Stimulated activated CD4-positive, alpha-beta T cell treated with anti-CD3 and anti-CD28 coated beads, Interleukin-15, amount 100 ng/mL, for 48 hours (primary cell): ENCODE data around the gene TTF2.

ENCODE experiments used
- DNase-seq, 2 donors: peaks; one replicate each; pipeline ENCODE4 v3.0.0-alpha.2; 2020; ENCODE audit warnings: low read depth in 2 of 2

The TTF2 gene

DNA sequence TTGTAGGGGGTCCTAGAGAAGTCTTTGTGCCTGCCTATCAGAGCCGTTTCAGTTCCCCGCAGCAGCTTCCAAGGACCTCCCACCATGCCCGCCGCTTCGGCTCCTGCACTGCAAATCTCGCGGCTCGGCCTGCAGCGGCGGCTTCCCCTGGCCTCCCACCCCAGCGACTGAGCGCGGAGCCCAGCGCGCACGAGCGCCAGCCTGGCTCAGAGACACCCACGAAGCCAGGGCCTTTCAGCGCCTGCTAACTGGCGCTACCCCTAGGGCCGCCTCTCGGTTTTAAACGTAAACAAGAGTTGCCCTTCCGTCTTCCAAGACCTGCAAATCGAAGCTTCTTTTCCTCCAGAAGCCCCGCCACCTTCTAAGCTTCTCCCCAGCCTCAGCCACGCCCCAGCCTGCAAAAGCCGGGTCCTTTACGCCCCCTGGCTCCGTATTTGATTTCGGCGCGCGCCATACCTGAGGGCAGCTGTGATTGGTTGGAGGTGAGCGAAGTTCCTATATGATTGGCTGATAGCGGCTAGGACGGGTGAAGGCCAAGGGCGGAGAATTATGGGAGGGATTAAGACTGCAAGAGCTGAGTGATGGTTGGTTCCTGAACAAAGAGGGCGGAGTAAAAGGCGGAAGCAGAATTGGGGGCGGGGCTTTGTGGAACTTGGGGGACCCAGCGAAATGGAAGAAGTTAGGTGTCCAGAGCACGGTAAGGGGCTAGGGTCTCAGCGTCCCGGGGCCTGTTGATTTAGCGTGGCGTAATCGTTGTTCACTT lies at the start of gene TTF2:
TSS of gene TTF2 (plus strand) at position 649 of the 763 bp plus-strand sequence. CDS start at position 670, 21 bp downstream.
- peak; percentile 91 to 94 for DNase-seq

DNA sequence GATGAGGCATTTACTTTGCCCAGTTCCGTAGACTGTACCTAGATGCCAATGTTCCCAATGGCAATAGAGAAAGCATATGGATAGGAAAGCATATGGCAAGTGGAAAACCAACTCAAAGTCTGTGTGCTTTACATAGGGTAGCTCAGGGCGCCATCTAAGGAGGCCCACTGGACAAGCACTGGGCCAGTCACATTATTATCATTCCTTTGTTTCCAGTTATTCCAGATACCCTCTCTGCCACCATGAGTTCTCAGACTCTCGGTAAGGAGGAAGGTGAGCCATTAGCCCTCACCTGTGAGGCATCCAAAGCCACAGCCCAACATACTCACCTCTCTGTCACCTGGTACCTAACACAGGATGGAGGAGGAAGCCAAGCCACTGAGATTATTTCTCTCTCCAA lies 48.8 kb upstream of the TTF2 start:
- DNase-seq: no peak

DNA sequence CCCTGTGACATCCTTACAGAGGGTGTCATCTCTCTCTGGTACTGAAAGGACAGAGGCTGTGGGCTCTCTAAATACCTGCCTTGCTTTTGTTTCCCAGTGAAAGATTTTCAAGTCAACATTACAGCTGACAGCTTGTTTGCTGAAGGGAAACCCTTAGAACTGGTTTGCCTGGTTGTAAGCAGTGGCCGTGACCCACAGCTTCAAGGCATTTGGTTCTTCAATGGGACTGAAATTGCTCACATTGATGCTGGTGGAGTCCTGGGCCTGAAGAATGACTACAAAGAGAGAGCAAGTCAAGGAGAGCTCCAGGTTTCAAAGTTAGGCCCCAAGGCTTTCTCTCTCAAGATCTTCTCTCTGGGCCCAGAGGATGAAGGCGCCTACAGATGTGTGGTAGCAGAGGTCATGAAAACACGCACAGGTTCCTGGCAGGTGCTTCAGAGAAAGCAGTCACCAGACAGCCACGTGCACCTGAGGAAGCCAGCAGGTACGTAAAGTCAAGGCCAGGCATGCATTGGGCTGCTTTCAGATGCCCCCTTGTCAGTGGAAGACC lies 46.7 kb upstream of the TTF2 start:
- DNase-seq: no peak

DNA sequence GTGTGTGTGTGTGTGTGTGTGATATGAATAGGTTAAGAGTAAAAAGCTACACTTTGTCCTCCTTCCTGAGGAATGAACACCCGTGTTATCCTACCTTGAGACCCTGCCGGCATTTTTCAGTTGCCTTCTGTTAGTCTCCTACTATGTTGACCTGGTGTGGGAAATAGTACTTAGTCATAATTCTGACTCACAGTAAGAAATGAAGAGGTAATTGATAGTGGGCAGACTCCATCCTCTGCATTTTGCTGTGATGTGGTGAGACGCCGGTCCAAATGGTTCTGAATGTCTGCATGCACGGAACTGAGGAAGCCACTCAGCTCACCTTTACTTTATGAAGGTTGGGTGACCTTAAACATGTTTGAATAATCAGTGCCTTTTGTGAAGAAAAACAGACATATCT lies 45.9 kb upstream of the TTF2 start:
- no peak for DNase-seq

DNA sequence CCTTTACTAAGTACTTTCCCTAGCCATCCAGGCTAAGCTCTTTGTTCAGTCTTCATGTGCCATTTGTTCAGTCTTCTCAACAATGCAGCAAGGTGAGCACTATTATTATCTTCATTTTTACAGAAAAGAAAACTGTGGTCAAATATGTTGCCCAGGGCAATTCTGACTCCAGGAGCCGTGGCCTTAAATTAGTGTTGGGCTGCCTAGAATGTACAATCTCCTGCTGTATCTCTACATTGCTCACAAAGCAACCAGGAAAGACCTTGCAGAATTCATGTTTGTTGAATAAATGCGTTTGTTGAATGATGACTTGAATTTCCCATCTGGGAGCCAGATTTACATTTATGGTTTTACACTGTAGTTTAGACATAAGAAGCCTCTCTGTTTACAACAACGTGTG lies 44.4 kb upstream of the TTF2 start:
- DNase-seq: no peak

DNA sequence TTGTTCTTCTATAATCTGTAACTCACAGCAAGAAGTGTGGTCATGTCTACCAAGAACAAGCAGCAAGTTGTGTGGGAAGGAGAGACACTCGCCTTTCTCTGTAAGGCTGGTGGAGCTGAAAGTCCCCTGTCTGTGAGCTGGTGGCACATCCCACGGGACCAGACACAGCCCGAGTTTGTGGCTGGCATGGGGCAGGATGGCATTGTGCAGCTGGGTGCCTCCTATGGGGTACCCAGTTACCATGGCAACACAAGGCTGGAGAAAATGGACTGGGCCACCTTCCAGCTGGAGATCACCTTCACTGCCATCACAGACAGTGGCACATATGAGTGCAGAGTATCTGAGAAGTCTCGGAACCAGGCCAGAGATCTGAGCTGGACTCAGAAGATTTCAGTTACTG lies 43.1 kb upstream of the TTF2 start:
- DNase-seq: no peak

DNA sequence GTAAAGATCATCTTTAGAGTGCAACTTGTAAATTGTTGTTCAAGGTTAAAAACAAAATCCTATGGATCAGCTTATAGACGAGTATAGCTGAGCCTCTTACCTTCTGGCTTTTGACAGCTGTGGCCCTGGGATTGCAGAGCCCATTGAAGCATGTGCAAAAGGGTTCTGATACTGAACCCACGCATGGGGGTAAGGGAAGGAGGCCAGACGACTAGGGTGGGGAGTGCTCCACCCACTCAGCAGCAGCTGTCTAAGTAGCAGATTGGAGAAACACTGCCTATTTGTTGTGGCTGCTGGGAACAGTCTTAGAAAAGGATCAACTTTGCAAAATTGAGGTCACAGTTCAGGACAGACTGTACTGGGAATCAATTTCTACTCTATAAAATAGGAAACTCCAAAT lies 42.5 kb upstream of the TTF2 start:
- DNase-seq: no peak

DNA sequence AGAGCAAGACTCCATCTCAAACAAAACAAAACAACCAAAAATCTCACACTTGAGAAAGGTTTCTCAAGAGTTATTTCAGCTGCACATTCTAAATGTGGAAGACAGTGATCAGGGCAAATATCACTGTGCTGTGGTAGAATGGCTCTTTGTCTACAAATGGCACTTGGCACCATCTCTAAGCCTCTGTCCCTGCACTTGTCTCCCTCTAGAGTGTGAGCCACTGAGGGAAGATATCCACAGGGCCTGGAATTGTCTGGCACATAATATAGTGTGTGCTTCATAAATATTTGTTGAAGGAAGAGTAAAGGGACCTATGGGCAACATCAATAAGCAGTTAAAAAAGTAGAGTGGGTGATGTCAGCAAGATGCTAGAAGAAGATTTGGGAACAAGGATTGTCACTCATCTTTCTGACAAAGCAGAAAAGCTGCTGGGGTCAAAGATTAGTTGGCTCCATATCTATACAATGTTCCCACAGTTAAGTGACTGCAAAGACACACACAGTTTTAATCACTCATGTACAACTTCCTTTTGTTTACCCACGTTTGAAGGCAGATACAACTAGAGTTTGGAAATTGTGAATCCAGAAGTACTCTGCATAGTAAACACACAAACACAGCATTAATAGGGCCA lies 39.5 kb upstream of the TTF2 start:
- no peak for DNase-seq

DNA sequence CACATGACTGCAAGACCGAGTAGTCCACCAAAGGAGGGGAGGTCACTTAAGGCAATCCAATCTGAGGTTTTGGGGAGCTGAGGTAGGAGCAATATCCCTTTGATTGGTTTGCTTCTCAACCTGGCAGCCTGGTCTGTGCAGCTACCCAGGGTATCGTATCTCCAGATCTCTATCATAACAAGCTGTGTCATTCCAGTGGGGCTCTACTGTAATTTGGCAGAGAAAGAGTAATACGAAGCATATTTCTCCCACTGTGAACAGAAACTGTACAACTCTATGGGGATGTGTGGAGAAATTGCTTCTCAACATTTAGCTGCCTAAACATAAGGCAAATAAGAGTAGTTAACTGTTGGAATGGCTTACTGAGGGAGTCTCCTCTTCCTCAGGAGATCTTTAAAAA lies 38.0 kb upstream of the TTF2 start:
- DNase-seq: no peak

DNA sequence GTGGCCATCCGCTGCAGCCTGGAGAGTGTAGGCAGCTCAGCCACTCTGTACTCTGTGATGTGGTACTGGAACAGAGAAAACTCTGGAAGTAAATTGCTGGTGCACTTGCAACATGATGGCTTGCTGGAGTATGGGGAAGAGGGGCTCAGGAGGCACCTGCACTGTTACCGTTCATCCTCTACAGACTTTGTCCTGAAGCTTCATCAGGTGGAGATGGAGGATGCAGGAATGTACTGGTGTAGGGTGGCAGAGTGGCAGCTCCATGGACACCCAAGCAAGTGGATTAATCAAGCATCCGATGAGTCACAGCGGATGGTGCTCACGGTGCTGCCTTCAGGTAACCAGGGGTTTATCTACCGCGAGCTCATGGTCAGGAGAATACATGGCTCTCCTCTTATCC lies 34.6 kb upstream of the TTF2 start:
- DNase-seq: no peak

DNA sequence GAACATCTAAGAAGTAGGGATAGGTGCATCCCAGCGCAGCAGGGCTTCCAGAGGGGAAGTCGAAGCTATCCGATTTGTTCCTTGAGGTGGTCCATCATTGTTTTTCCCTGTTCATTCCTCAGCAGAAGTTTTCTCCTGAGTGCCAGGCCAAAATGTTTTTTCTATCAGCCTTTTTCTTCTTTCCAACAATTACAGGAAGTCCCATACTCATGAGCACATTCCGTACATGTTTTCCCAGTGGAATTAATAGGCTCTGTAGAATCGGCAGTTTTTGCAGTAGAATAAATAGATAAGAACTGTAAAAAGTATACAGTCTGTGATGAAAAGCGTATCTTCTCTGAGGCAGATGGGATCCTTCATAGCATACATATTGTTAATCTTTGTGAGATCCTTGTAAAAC lies 33.8 kb upstream of the TTF2 start:
- no peak for DNase-seq

DNA sequence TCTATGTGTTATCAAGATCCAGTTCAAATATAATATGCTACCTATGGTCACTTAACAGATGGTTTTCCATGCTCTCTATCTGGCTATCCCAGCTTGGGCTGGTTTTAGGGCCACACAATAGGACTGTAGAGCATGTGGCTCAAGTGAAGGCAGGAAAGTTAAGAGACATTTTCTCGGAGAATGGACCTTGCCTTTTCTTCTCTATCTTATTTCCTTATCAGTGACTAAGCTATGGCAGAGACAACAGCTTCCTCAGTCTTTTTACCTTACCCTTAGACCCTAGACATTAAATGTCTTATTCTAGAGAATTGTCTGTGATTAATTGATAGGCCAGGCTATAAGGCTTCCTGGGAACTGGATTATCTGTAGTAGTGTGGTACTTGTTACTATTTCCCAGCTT lies 30.4 kb upstream of the TTF2 start:
- no peak for DNase-seq

DNA sequence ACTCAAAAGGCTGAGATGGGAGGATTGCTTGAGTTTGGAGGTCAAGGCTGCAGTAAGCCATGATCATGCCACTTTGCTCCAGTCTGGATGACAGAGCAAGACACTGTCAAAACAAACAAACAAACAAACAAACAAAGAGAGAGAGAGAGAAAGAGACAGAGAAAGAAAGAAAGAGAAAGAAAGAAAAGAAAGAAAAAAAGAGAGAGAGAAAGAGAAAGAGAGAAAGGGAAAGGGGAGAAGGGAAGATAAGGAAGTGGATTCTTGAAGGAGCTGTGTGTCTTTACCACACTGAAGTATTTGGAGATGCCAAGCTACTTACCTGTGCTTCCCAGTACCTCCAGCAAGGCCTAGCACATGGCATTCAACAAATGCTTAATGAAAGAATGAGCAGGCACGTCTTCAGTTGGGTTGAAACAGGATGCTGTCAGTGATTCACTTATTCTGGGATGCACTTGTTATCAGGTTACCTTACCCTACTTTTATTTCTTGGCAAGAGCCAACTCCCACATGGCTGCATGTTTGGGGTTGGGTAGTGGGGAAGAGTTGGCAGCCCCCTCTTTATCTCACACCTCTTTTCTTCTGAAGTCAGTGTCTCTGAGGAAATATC lies 29.8 kb upstream of the TTF2 start:
- no peak for DNase-seq

DNA sequence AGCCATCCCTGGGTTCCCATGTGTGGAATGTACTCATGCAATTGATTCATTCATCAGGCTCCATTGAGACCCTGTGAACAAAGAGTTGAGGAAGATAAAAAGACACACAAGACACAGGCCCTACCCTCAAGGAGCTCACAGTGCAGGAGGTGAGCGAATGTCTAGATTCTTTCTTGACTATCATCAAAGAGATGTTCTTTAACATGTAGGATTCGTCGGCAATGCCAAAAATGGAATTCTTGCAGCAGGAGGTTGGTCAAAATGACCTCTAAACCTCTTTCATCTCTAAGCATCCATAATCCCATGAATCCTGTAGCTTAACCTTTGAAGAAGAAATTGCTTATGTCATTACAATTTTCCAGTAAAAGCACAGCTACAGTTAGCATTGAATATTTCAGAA lies 27.9 kb upstream of the TTF2 start:
- no peak for DNase-seq

DNA sequence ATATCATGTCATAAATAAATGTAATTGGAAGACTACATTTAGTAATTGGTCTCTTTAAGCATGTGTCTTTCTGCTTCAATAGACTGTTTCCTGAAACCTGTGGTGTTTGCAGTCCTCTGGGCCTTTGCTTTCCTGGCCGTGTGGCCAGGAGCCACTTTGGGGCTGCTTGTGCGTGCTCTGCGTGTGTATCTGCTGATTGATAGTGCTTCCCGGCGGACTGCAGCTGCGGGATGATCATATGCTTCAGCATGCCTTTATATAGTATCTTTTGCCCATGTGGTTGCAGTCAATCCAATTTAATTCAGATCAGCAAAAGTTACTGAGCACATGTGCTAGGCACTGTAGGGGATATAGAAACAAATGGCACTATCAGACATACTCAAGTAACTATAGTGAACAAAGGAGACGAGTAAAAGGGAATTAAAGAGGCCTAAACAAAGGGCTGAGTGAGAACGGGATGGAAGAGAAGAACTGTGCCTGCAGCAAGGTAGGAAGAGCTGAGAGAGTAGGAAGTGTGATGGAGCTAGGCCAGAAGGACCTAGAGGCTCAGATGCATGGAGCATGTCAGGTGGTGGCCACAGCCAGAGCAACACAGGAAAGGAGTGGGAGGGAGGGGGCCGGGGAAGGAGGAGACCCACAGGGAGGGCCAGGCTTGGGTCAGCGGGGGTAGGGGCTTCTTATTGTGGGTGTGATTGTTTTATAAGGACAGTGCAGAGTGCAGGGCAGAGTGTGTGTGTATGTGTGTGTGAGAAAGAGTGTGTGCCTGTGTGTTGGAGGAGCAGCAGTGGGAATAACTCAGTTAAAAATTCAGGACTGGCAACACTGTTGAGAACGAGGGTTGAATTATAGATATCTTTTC lies 27.2 kb upstream of the TTF2 start:
- DNase-seq: no peak

DNA sequence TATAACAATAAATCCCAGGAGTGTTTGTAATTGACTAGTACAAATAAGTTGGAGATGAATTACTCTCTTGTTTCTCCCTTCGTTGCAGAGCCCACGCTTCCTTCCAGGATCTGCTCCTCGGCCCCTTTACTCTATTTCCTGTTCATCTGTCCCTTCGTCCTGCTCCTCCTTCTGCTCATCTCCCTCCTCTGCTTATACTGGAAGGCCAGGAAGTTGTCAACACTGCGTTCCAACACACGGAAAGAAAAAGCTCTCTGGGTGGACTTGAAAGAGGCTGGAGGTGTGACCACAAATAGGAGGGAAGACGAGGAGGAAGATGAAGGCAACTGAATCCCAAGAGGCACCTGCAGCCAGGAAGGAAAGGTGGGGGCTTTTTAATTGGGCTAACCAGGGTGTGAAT lies 26.4 kb upstream of the TTF2 start:
- DNase-seq: no peak

DNA sequence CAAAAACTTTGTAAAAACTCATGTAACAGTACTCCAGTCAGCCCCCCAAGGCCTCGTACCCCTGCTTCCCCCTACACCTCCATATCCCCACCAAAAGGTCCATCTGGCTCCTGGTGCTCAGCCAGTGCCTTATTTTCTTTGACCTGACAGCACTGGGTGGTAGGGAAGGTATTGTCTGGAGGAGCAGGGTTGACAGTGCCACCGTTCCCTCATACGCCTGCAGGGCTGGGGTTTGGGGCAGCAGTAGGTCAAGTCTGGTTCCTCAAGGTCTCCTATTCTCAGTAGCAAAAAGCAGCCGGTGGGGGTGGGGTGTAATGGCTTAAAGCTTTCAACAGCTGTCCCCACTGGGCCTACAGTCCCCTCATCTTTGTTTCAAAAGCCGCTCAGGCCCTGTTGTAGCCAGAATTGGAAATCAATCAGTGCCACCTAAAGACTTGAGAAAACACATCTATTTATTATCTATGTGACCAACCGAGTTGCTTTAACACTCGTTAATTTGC lies 25.3 kb upstream of the TTF2 start:
- DNase-seq: no peak

DNA sequence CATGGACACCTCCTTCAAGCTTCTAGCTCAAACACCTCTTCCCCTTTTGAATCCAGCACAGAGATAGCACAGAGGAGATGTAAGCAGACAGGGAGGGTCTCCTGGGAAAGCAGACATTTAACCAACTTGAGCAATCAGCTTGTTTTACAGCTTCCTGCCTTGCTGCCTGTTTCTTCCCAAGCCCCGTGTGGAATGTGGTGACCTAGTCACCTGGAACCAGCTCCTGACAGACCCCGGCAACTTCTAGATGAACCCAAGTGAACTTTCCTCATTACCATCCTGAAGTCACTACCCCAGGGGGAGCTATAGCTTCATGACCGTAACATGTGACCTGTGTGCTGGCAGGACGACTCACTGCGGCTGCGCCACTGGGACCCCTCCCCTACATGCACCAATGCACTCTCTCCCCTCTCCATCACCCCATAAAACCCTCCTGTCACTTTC lies 24.1 kb upstream of the TTF2 start:
- no peak for DNase-seq

DNA sequence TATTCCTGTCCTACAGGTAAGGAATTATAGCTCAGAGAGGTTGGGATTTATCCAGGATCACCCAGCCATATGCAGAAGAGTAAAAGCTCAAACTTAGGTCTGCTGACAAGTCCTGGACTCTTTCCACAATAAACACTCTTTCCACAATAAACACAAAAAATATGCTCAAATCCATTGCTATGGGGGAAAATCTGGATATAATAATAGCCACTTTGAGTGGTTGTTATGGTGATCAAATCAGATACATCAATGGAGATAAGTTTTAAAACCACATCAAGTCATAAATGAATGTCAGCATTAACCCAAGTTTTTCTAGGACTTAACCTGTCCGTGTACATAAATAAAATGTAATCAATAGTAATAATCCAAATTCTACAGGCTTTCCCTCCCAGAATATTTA lies 22.3 kb upstream of the TTF2 start:
- DNase-seq: no peak

DNA sequence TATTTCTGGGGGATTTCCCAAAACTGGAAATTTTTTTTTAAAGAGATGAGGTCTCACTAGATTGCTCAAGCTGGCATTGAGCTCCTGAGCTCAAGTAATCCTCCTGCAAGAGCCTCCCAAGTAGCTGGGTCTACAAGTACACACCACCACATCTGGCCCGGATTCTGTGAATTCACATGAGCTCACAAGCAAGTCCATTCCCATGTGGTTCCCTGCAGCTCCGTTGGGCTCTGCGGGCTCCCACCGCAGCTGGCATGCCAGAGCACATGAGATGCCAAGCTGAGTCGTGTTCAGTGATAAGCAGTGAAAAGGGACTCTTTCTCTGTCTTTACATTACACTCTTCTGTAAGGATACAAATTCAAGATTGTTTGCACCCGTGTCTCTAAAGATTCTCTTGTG lies 21.9 kb upstream of the TTF2 start:
- no peak for DNase-seq

DNA sequence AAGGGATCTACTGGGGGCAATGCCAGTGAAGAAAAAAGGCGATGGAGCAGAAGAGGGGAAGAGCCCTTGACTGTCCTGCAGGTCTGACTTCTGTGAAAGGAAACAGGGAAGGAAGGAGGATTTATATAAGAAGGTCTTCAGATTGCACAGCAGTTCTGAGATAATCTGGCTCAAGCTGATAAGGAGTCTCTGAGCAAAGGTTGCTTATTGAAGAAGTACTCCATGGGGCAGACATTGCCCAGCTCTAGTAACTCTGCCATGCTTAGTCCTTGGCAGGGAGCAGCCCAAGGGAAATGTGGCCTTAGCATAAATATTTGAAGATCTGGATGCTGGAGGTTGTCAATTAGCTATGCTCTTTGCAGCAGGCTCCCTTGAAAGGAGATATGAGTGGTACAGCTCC lies 15.9 kb upstream of the TTF2 start:
- DNase-seq: no peak

DNA sequence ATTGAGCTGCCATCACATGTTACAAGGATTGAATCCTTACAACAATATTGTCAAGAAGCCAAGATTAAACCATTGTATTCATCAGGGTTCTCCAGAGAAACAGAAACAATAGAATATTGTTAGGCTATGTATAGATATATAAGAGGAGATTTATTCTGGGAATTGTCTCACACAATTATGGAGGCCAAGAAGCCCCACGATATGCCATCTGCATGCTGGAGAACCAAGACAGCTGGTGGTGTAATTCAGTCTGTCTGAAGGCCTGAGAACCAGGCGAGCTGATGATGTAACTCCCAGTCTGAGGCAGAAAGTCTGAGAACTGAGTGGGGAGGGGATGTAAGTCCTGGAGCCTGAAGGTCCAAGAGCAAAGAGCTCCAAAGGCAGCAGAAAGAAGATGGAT lies 14.5 kb upstream of the TTF2 start:
- DNase-seq: no peak
